ENCODE measurements around the gene LRRC8B. TPM values are rescaled to one million over a fixed set of nuclear protein-coding genes. Genes with fewer than 3 reads are reported as not detected.

Gene LRRC8B
- total and polyA plus RNA-seq, 9 of the 15 experiments (the other 6 are each of a cell fraction or from before 2014, with no cell fraction given), result 4.3 to 43.7 (median 14.4) TPM

- no peak for TF ChIP-seq ZBTB11 (CRISPR knock-in tag; IDR thresholded peaks at IDR 0.05)
- no peak for TF ChIP-seq NONO (IDR thresholded peaks at IDR 0.05; ENCODE audit: low read depth in 2 of 2, low read length in 1 of 2)
- no peak for TF ChIP-seq SNRNP70 (optimal IDR thresholded peaks at IDR 0.05; ENCODE audit: low read depth, low read length)
Measured at GRCh38 chr1:89622895-89623294, 98.3 kb downstream of the LRRC8B start (continued).

GRCh38 chr1:89624314-89624713, 99.7 kb downstream of the LRRC8B start:
- H3K4me2 ChIP-seq (ENCODE audit: insufficient read depth, low read length), result no peak overlapping the region
- DNase-seq (ENCODE audit: extremely low read depth in 1 of 4, low spot score in 3 of 4) (no peak), ATAC-seq (no peak), FAIRE-seq (no peak)
- ChIA-PET CTCF (ENCODE audit: low intra/inter-chr PET ratio) (no interaction called here), POLR2A (interaction anchor here (0.6 to 0.8 kb wide), 2 partner anchors 9 to 12 kb away, joined by 3 read pairs; partner anchors contain the start of gene LRRC8C)
- 0 out of 5 replicates have a peak, but pooled peaks cover 0 to 3% of the 10 kb centered on the region in 2 experiments for H3K4me1 ChIP-seq (replicated peaks in 1 of 2; ENCODE audit: control insufficient read depth in 2 of 2, insufficient read depth in 2 of 2, low read length in 2 of 2)
- no peaks in the 10 kb centered on the region for H3K9me3 ChIP-seq (replicated peaks; ENCODE audit: control insufficient read depth, insufficient read depth, low read depth, low read length)
- TF ChIP-seq HNRNPUL1 (IDR thresholded peaks at IDR 0.05; ENCODE audit: low read length), result no peak
- no peak for TF ChIP-seq KLF13 (tag; IDR thresholded peaks at IDR 0.05; ENCODE audit: borderline replicate concordance, low read depth)
- TF ChIP-seq ETV5 (CRISPR knock-in tag; IDR thresholded peaks at IDR 0.05; ENCODE audit: low read depth), result no peak
- TF ChIP-seq MAFG (tag; conservative IDR thresholded peaks at IDR 0.05), result no peak
- TF ChIP-seq RBM22 (IDR thresholded peaks at IDR 0.05; ENCODE audit: low read depth, low read length, poor library complexity, severe bottlenecking), result no peak
- TF ChIP-seq LEF1 (IDR thresholded peaks at IDR 0.05), result no peak
- no peak for TF ChIP-seq ZNF699 (CRISPR knock-in tag; IDR thresholded peaks at IDR 0.05; ENCODE audit: insufficient replicate concordance)
- no peak for TF ChIP-seq LARP7 (IDR thresholded peaks at IDR 0.05)
- H3K79me2 ChIP-seq (ENCODE audit: control insufficient read depth, insufficient read depth, low read length), result no peaks in the 10 kb centered on the region
- no peak overlapping the region for H3K27ac ChIP-seq (ENCODE audit: extremely low read depth, low read depth, low read length)
- H4K20me1 ChIP-seq (replicated peaks; ENCODE audit: control insufficient read depth, insufficient read depth, low read length), result no peaks in the 10 kb centered on the region
- 43% methylated on average over 1 of the region's 1 CpG for WGBS (ENCODE audit: insufficient coverage, low coverage, missing lambda C conversion rate)
- no TSS peak for BruUV-seq (replicated peaks)
- no peak overlapping the region for H2AFZ ChIP-seq (ENCODE audit: low read depth, low read length)
- intact Hi-C loops (cut with micrococcal nuclease) (no loop called here), in situ Hi-C loops (cut with MboI) (no loop called here)
- H3K4me3 ChIP-seq, result no peak overlapping the region
- H3K9me1 ChIP-seq (ENCODE audit: control insufficient read depth, insufficient read depth, low read length), result no peaks in the 10 kb centered on the region
- no peak overlapping the region for H3K9ac ChIP-seq (ENCODE audit: insufficient read depth in 1 of 2, low read depth in 2 of 2, low read length in 2 of 2)
- H3K36me3 ChIP-seq (ENCODE audit: control insufficient read depth, insufficient read depth, low read length), result no peaks in the 10 kb centered on the region
- H3K27me3 ChIP-seq (ENCODE audit: control insufficient read depth in 2 of 2, insufficient read depth in 2 of 2, low read length in 2 of 2), result no peaks in the 10 kb centered on the region
